H1 (cell line): ENCODE data around the gene CREBBP. TPM values are rescaled to one million over a fixed set of nuclear protein-coding genes. Genes with fewer than 3 reads are reported as not detected.

Source experiments
- EP300 ChIP-seq, 2 experiments: IDR thresholded peaks; 1 replicate in 1 of 2; 2 replicates in 1 of 2; pipeline ENCODE4 v1.6.1; 2011 to 2012; ENCODE audit warnings: low read depth in 2 of 2, low read length in 2 of 2, mild to moderate bottlenecking in 2 of 2, borderline replicate concordance in 1 of 2, inconsistent platforms in 1 of 2, moderate library complexity in 1 of 2
- SAP30 ChIP-seq: fragments of 300-600 bp; sonication (generic); IDR thresholded peaks from 2 replicates; pipeline ENCODE4 v1.7.1; 2012; ENCODE audit warnings: low read length, moderate library complexity, mild to moderate bottlenecking, inconsistent platforms; ENCODE audit not compliant: insufficient read depth, insufficient replicate concordance
- polyA plus RNA-seq, 7 experiments: library from polyadenylated mRNA; depleted of rRNA in 3 of 7; stranded (reverse) in 5 of 7; unstranded in 2 of 7; fragments of >200 nt in 5 of 7; fragments of 200-250 nt in 2 of 7; gene quantifications; 1 replicate in 5 of 7; 2 replicates in 1 of 7; 4 replicates in 1 of 7; pipeline versions ENCODE4 v1.2.1 to v1.2.3, GENCODE V29; 2011 to 2013; ENCODE audit warnings: missing spikeins in 2 of 7, mixed read lengths in 2 of 7
- total RNA-seq: library from RNA; stranded (reverse); fragmentation: NEBNext Ultra II Directional; extraction: Animal tissue kit (Norgen Biotek cat#: 25700); gene quantifications from 2 replicates; pipeline ENCODE4 v1.2.1, GENCODE V29; 2021

The CREBBP gene
- total and polyA plus RNA-seq, 2 of the 8 experiments (the other 6 are each of a cell fraction or from before 2014, with no cell fraction given): 10.0 to 60.1 TPM

GRCh38 chr16:3879258-3879886, 1.1 kb downstream of the CREBBP start (continued):
- no peak for TF ChIP-seq EP300 (IDR thresholded peaks at IDR 0.05; ENCODE audit: borderline replicate concordance in 1 of 2, low read depth in 2 of 2, low read length in 2 of 2)
- peak; percentile 62 for TF ChIP-seq SAP30
